ENCODE data around the gene MC1R. TPM values are rescaled to one million over a fixed set of nuclear protein-coding genes. Genes with fewer than 3 reads are reported as not detected.

The MC1R gene
- total and polyA plus RNA-seq, 2 of the 8 experiments (the other 6 are each of a cell fraction or from before 2014, with no cell fraction given): 2.2 to 2.9 TPM

- Histone ChIP-seq H3K4me1 (replicated peaks in 1 of 4; ENCODE audit: control insufficient read depth in 3 of 4, insufficient read depth in 4 of 4, low read length in 3 of 4) (no peaks in the 10 kb centered on the region), H2BK120ac (replicated peaks; ENCODE audit: low read depth, low read length) (no peak overlapping the region), H3K14ac (ENCODE audit: insufficient read length) (no peak overlapping the region), H2AK5ac (ENCODE audit: low read depth, low read length) (no peak overlapping the region), H3K9ac (replicated peaks in 1 of 4; ENCODE audit: extremely low read depth in 1 of 4, low read depth in 3 of 4, low read length in 3 of 4) (no peak overlapping the region), H3K9me3 (ENCODE audit: insufficient read depth in 2 of 2, low read depth in 1 of 2, low read length in 1 of 2) (peaks cover 0 to 5% of the 10 kb centered on the region in 2 experiments; a peak in 1 of 4 replicates), H2BK20ac (ENCODE audit: low read length) (no peak overlapping the region), H3K23ac (ENCODE audit: insufficient read length) (no peak overlapping the region), H4K8ac (ENCODE audit: extremely low read depth, insufficient read depth, low read length) (no peak overlapping the region), H3K4me2 (ENCODE audit: insufficient read depth in 1 of 2, low read depth in 2 of 2, low read length in 2 of 2) (no peak overlapping the region), H2BK15ac (ENCODE audit: low read length) (no peak overlapping the region), H3K23me2 (ENCODE audit: low read depth, low read length) (no peaks in the 10 kb centered on the region), H3K56ac (replicated peaks; ENCODE audit: insufficient read length, low read depth, low read length) (no peak overlapping the region), H4K91ac (replicated peaks; ENCODE audit: insufficient read length, low read length) (no peak overlapping the region), H3K4me3 (ENCODE audit: extremely low read depth in 1 of 4, insufficient read depth in 2 of 4, low read depth in 3 of 4, low read length in 4 of 4) (no peak overlapping the region), H3K18ac (ENCODE audit: extremely low read depth, low read length) (no peak overlapping the region), H4K20me1 (replicated peaks in 1 of 2; ENCODE audit: control insufficient read depth in 1 of 2, insufficient read depth in 2 of 2, low read length in 2 of 2) (peaks cover 1 to 8% of the 10 kb centered on the region in 2 experiments), H2AFZ (ENCODE audit: low read length) (no peak overlapping the region), H4K5ac (ENCODE audit: insufficient read length, low read depth, low read length) (no peak overlapping the region), H3K27me3 (replicated peaks in 1 of 4; ENCODE audit: control insufficient read depth in 3 of 4, extremely low read depth in 1 of 4, insufficient read depth in 3 of 4, low read length in 3 of 4) (no peaks in the 10 kb centered on the region), H3K4ac (replicated peaks; ENCODE audit: insufficient read length, low read depth, low read length) (no peak overlapping the region), H3K79me2 (ENCODE audit: control insufficient read depth in 1 of 2, insufficient read depth in 2 of 2, low read length in 2 of 2) (no peaks in the 10 kb centered on the region; a peak in 1 of 4 replicates), H2BK5ac (ENCODE audit: low read depth, low read length) (no peak overlapping the region), H3K27ac (ENCODE audit: low read depth, low read length) (no peak overlapping the region), H3K36me3 (ENCODE audit: control insufficient read depth in 2 of 4, insufficient read depth in 4 of 4, low read length in 3 of 4) (peaks cover 0 to 6% (median 3%) of the 10 kb centered on the region in 4 experiments; a peak in 3 of 8 replicates), H2BK12ac (ENCODE audit: low read depth, low read length) (no peak overlapping the region), H3K79me1 (ENCODE audit: low read depth, low read length) (no peaks in the 10 kb centered on the region)
- ChIA-PET CTCF (ENCODE audit: partially characterized antibody) (interaction anchor here (0.9 kb wide), 1 partner anchor 34 kb away, joined by 3 read pairs; no protein-coding TSS in a partner anchor), POLR2A (ENCODE audit: partially characterized antibody) (interaction anchor here (0.8 to 7.5 kb wide), 6 partner anchors 9 to 55 kb away, joined by 3 to 54 read pairs (median 3); partner anchors contain the start of gene DEF8)
- WGBS, 2 experiments (ENCODE audit: extremely low coverage in 1 of 2, insufficient coverage in 1 of 2, insufficient read length in 1 of 2, insufficient replicate concordance in 2 of 2, low coverage in 1 of 2, low lambda C conversion rate in 2 of 2, missing lambda C conversion rate in 1 of 2): 95% methylated on average over 25 of the region's 30 CpGs; no CpG with 5 or more reads in 1 of the 2 experiments
- DNase-seq (ENCODE audit: low read depth in 1 of 2, low spot score in 2 of 2) (no peak), FAIRE-seq (no peak)
- TF ChIP-seq SIN3A (conservative IDR thresholded peaks at IDR 0.05 in 1 of 2, IDR thresholded peaks at IDR 0.05 in 1 of 2; ENCODE audit: low read depth in 1 of 2, low read length in 2 of 2): no peak
- TF ChIP-seq, protein P1, sequence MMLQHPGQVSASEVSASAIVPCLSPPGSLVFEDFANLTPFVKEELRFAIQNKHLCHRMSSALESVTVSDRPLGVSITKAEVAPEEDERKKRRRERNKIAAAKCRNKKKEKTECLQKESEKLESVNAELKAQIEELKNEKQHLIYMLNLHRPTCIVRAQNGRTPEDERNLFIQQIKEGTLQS (IDR thresholded peaks at IDR 0.05; ENCODE audit: insufficient read depth, low read depth, low read length): no peak
- TF ChIP-seq ATF2 (IDR thresholded peaks at IDR 0.05; ENCODE audit: low read length): no peak
- TF ChIP-seq NANOG (IDR thresholded peaks at IDR 0.05; ENCODE audit: insufficient read depth, low read depth, low read length, poor library complexity, severe bottlenecking): no peak
- TF ChIP-seq HDAC2 (IDR thresholded peaks at IDR 0.05; ENCODE audit: borderline replicate concordance in 1 of 2, low read depth in 2 of 2, low read length in 2 of 2): no peak
- TF ChIP-seq CTBP2 (IDR thresholded peaks at IDR 0.05; ENCODE audit: borderline replicate concordance, insufficient read depth, insufficient read length, low read length): no peak
- TF ChIP-seq EP300 (IDR thresholded peaks at IDR 0.05; ENCODE audit: borderline replicate concordance in 1 of 2, low read depth in 2 of 2, low read length in 2 of 2): no peak
- TF ChIP-seq TCF12 (IDR thresholded peaks at IDR 0.05; ENCODE audit: low read depth, low read length): no peak
These were observed 47.0 kb downstream of the MC1R start for GRCh38 chr16:89965447-89966225.
